IMR-90 (cell line): ENCODE results near the gene SFSWAP.

Experiments
- CTCF ChIP-seq: conservative IDR thresholded peaks from 2 replicates; pipeline ENCODE4 v1.5.1; 2012; ENCODE audit warnings: mild to moderate bottlenecking, low read depth, low read length, improper control_type of control experiment
- MAFK ChIP-seq: IDR thresholded peaks from 2 replicates; pipeline ENCODE4 v1.6.1; 2012; ENCODE audit warnings: low read depth, low read length, improper control_type of control experiment
- MAZ ChIP-seq: IDR thresholded peaks from 2 replicates; pipeline ENCODE4 v1.6.1; 2012; ENCODE audit warnings: low read depth, mild to moderate bottlenecking, low read length, improper control_type of control experiment, moderate library complexity, borderline replicate concordance
- POLR2A ChIP-seq: IDR thresholded peaks from 2 replicates; pipeline ENCODE4 v1.6.1; 2012; ENCODE audit warnings: mild to moderate bottlenecking, low read depth, low read length
- RAD21 ChIP-seq: IDR thresholded peaks from 2 replicates; pipeline ENCODE4 v1.6.1; 2012; ENCODE audit warnings: low read length, improper control_type of control experiment
- RCOR1 ChIP-seq: IDR thresholded peaks from 2 replicates; pipeline ENCODE4 v1.6.1; 2012; ENCODE audit warnings: mild to moderate bottlenecking, low read length, improper control_type of control experiment; ENCODE audit not compliant: insufficient replicate concordance
- SMC3 ChIP-seq: fragments of 150-350 bp; IDR thresholded peaks from 2 replicates; pipeline ENCODE4 v1.6.1; 2016; ENCODE audit warnings: low read depth, mild to moderate bottlenecking, antibody characterized with exemption, low read length, moderate library complexity
- TF ChIP-seq, protein P1 (sequence below): fragments of 150-350 bp; IDR thresholded peaks from 2 replicates; pipeline ENCODE4 v1.6.1; 2017; ENCODE audit warnings: mild to moderate bottlenecking, antibody characterized with exemption, low read length, low read depth

GRCh38 chr12:131753757-131754156 is 42.9 kb downstream of the SFSWAP start:
- no peak for TF ChIP-seq CTCF
- no peak for TF ChIP-seq MAZ
- no peak for TF ChIP-seq POLR2A
- no peak for TF ChIP-seq RCOR1
- no peak for TF ChIP-seq MAFK
- TF ChIP-seq, protein P1, sequence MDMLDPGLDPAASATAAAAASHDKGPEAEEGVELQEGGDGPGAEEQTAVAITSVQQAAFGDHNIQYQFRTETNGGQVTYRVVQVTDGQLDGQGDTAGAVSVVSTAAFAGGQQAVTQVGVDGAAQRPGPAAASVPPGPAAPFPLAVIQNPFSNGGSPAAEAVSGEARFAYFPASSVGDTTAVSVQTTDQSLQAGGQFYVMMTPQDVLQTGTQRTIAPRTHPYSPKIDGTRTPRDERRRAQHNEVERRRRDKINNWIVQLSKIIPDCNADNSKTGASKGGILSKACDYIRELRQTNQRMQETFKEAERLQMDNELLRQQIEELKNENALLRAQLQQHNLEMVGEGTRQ = no peak
- no peak for TF ChIP-seq RAD21
- no peak for TF ChIP-seq SMC3
